Keratinocyte (primary cell): ENCODE data around the gene USF3.

Source experiments
- CTCF ChIP-seq, 3 experiments: IDR thresholded peaks in 1 of 3; conservative IDR thresholded peaks in 1 of 3; optimal IDR thresholded peaks in 1 of 3; 2 replicates in 2 of 3; 3 replicates in 1 of 3; pipeline versions ENCODE3 to v1.5.1; 2011; ENCODE audit warnings: low read length in 3 of 3, mild to moderate bottlenecking in 3 of 3, moderate library complexity in 2 of 3, control low read depth in 1 of 3, inconsistent platforms in 1 of 3; ENCODE audit not compliant: insufficient read depth in 2 of 3; ENCODE audit errors: extremely low read depth in 1 of 3
- EZH2 ChIP-seq: IDR thresholded peaks from one replicate; pipeline ENCODE4 v1.6.1; 2012; ENCODE audit warnings: inconsistent platforms, mild to moderate bottlenecking, low read length, moderate library complexity

- TF ChIP-seq CTCF (optimal IDR thresholded peaks at IDR 0.05 in 1 of 3, IDR thresholded peaks at IDR 0.05 in 1 of 3, conservative IDR thresholded peaks at IDR 0.05 in 1 of 3; ENCODE audit: extremely low read depth in 1 of 3, insufficient read depth in 2 of 3, low read length in 3 of 3) = no peak
- TF ChIP-seq EZH2 = no peak
Observed at GRCh38 chr3:113643583-113643982, 52.9 kb downstream of the USF3 start.
